H1 (cell line): ENCODE results near the gene LIPG.

Source experiments
- CEBPB ChIP-seq: IDR thresholded peaks from 2 replicates; pipeline ENCODE4 v1.6.1; 2012; ENCODE audit warnings: low read depth, low read length
- CTCF ChIP-seq, 3 experiments: IDR thresholded peaks; 1 replicate in 2 of 3; 2 replicates in 1 of 3; pipeline versions ENCODE4 v1.5.1 to v1.6.1; 2011; ENCODE audit warnings: low read length in 3 of 3, mild to moderate bottlenecking in 3 of 3, inconsistent platforms in 2 of 3, low read depth in 1 of 3, moderate library complexity in 1 of 3; ENCODE audit not compliant: insufficient read depth in 1 of 3; ENCODE audit errors: control extremely low read depth in 1 of 3
- SP1 ChIP-seq: IDR thresholded peaks from 2 replicates; pipeline ENCODE4 v1.6.1; 2011; ENCODE audit warnings: low read depth, low read length

- TF ChIP-seq SP1 (no peak), CTCF (IDR thresholded peaks at IDR 0.05; ENCODE audit: control extremely low read depth in 1 of 3, insufficient read depth in 1 of 3, low read depth in 1 of 3, low read length in 3 of 3) (no peak), CEBPB (no peak)
These were observed 6.2 kb upstream of the LIPG start for GRCh38 chr18:49555641-49556040.
